NT2/D1 (cell line): ENCODE measurements around the gene EPB41L5.

Experiments used
- DNase-seq: peaks from one replicate; pipeline ENCODE4 v3.0.0-alpha.2; 2011; ENCODE audit warnings: low read depth, low spot score
- H3K27me3 ChIP-seq: 2 replicates; pipeline ENCODE4 v1.6.0; 2011; ENCODE audit warnings: mild to moderate bottlenecking; ENCODE audit not compliant: insufficient read length, insufficient read depth
- H3K36me3 ChIP-seq: 2 replicates; pipeline ENCODE4 v1.6.1; 2011; ENCODE audit warnings: mild to moderate bottlenecking, low read length, mixed read lengths; ENCODE audit not compliant: insufficient read depth, insufficient read length
- H3K4me1 ChIP-seq: 2 replicates; pipeline ENCODE4 v1.5.1; 2011; ENCODE audit not compliant: insufficient read depth, insufficient read length
- H3K4me3 ChIP-seq: 2 replicates; pipeline ENCODE4 v1.5.1; 2011; ENCODE audit warnings: low read depth; ENCODE audit not compliant: insufficient read length
- H3K9ac ChIP-seq: 2 replicates; pipeline ENCODE4 v1.6.0; 2011; ENCODE audit warnings: low read depth; ENCODE audit not compliant: insufficient read length
- H3K9me3 ChIP-seq: 2 replicates; pipeline ENCODE4 v1.5.1; 2011; ENCODE audit warnings: mild to moderate bottlenecking, low read length; ENCODE audit not compliant: insufficient read depth
- SUZ12 ChIP-seq: IDR thresholded peaks from 2 replicates; pipeline ENCODE4 v1.6.1; 2011; ENCODE audit not compliant: insufficient read length, insufficient read depth; ENCODE audit errors: extremely low read depth
- YY1 ChIP-seq: IDR thresholded peaks from 2 replicates; pipeline ENCODE4 v1.6.1; 2011; ENCODE audit not compliant: insufficient read length, insufficient read depth
- ZNF274 ChIP-seq: IDR thresholded peaks from 2 replicates; pipeline ENCODE4 v1.6.1; 2011; ENCODE audit warnings: mild to moderate bottlenecking, low read depth, low read length

Gene EPB41L5

GRCh38 chr2:120228503-120228902, 215.6 kb downstream of the EPB41L5 start:
- Histone ChIP-seq H3K4me3 (no peak overlapping the region), H3K36me3 (no peaks in the 10 kb centered on the region), H3K27me3 (peaks cover 20% of the 10 kb centered on the region), H3K9ac (no peak overlapping the region), H3K4me1 (peaks cover 11% of the 10 kb centered on the region), H3K9me3 (no peaks in the 10 kb centered on the region)
- TF ChIP-seq SUZ12 (no peak), ZNF274 (no peak), YY1 (no peak)
- DNase-seq = no peak
